Myocyte (in vitro differentiated cells): ENCODE measurements around the gene TBX3. TPM values are rescaled to one million over a fixed set of nuclear protein-coding genes. Genes with fewer than 3 reads are reported as not detected.

Experiments used
- DNase-seq: peaks from one replicate; pipeline ENCODE4 v3.0.0-alpha.2; 2012; ENCODE audit warnings: low read depth
- total RNA-seq: library from RNA; depleted of rRNA; stranded (reverse); fragments of >200 nt; gene quantifications from 2 replicates; pipeline ENCODE4 v1.2.3, GENCODE V29; 2014

TBX3 gene
- total RNA-seq, 1 donor from 2014 or later = 8.8 TPM

DNA sequence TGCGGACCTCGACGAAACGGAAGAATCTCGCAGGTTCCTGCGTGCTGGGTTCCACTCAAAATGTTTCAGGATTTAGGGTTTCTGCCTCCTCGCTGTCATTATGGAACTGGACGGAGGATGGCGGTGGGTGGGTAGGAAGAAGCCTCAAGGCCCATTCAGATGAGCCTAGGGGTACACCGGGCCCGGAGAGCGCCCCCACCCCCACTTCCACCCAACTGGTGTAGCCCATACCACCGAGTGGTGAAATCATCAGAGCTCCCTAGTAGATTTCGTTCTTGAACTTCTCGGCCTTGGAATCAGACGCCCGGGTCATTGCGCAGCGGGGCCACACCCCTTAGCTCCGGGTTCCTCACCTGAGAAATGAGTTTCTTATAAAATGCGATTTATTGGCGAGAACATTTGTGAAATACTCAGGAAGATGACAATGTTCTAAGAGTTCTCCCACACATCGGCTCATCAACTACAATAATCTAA lies 13.3 kb upstream of the TBX3 start:
- no peak for DNase-seq

DNA sequence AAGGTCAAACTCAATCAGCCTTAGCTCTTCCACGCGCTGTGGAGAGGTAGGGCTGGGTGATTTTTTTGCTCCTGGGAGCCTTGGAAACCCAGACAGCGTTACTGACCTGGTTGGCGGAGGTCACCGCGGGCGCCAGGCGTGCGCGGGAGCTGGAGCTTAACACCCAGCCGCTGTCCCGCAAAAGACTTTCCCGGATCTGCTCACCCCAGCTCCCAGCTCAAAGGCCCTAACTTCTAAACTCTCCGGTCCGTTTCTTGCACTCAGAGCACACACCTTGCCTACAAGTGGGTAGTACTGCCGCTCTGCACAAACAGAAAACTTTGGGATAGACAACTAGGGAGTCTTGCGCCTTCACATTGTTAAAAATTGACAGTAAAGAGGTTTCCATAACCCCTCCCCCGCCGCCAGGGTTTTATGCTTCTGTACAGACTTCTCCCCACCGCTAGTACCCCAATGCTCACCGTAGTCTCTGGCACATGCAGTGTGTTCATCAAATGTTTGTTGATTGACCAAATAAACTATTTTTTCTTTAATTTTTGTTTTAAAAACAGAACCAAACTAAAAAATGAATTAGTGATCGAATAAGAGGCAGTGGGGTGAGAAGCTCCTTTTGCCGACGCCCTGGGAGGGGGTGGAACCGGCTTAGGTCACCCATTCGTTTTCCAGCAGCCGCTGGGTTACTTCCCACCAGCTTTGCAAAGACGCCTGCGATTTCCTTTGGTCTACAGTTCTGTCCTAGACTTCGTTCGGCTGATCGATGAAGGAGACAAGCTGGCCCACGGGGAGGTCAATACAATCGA lies 12.7 kb upstream of the TBX3 start:
- DNase-seq = no peak

DNA sequence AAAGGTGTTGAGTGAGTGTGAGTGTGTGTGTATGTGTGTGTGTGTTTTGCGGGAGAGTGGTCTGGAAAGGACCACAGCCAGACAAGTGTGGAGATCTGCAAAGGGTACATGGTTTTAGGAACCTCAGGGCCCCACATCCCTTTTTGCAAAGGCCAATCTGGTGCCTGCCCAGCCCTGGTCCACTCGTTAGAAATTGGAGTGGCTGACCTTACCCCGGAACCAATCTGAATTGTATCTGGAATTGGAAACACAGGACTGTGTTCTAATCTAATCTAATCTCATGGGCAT lies 11.3 kb upstream of the TBX3 start:
- no peak for DNase-seq

DNA sequence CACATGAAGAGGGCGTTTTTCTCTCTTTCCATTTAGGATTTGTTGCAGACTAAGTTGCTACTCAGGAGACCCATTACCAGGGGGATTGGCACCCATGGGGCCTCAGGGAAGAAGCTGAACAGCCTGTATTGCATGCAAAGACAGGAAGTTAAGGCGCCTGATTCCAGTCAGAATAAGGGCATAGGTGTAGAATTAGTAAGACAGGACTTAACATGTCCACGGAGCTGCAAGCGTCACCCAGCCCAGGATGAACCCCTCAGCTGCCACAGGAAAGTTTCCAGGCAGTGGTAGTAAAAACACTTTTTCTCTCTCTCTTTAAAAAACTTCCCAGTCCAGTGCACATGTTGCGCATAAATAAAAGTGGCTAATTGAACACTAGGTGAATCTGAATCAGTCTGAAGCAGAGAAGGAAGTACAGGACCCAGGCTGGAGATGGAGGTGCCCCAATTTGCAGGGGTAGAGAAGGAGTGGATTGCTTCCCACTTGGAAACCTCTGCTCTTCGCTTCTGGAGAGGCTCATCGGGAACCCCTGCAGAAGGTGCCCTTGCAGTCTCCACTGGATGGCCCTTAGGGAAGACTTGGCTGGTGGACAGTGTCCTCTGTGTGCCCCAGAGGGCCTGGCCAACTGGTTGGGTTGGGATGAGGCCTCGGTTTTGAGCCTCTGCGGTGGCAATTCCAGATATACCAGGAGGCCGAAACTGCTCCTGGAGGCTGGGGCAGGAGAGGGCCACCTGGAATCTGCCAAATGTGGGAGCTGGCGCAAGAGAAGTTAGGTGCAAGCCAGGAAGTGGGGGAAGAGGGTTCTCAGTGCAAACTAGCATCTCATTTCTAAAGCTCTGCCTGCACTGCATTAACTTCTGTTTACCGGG lies 10.7 kb upstream of the TBX3 start:
- DNase-seq = no peak

DNA sequence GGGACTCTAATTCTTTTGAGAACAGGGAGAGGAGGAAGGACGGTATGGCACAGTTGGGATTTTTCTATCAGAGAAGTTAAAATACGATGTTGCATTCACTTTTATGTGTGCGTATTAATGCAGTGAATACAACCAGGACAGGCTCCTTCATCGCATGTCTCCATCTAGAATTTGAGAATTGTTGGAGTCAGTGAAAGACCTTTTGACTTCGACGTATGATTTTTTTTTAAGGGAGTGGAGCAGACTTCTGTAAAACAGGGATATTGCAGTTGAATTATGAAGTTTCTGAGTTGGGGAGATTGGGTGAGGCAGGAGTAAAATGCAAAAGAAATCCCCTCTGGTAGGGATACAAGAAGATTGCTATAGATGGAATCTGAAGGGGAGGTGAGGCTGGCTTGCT lies 9.6 kb upstream of the TBX3 start:
- no peak for DNase-seq

DNA sequence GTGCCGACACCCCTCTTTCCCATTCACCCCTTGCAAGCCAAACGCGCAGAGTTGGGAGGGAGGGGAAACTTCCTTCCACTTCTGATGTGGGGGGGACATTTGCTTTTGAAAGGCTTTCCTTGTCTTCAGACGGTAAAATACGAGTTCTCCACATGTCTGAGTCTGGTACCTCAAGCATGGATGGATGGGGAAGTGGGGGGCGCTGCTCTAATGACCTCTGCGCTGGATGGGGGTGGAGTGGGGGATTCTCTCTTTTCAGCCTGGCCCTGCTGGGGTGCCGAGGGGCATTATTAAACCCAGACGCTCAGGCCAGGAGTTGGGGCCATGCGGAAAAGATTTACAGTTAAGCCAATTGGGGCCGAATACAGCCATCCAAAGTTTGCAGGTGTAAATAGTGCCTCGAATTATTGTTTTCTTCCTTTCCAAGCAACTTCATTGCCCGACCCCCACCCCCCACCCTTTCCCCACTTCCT lies 9.1 kb upstream of the TBX3 start:
- no peak for DNase-seq

DNA sequence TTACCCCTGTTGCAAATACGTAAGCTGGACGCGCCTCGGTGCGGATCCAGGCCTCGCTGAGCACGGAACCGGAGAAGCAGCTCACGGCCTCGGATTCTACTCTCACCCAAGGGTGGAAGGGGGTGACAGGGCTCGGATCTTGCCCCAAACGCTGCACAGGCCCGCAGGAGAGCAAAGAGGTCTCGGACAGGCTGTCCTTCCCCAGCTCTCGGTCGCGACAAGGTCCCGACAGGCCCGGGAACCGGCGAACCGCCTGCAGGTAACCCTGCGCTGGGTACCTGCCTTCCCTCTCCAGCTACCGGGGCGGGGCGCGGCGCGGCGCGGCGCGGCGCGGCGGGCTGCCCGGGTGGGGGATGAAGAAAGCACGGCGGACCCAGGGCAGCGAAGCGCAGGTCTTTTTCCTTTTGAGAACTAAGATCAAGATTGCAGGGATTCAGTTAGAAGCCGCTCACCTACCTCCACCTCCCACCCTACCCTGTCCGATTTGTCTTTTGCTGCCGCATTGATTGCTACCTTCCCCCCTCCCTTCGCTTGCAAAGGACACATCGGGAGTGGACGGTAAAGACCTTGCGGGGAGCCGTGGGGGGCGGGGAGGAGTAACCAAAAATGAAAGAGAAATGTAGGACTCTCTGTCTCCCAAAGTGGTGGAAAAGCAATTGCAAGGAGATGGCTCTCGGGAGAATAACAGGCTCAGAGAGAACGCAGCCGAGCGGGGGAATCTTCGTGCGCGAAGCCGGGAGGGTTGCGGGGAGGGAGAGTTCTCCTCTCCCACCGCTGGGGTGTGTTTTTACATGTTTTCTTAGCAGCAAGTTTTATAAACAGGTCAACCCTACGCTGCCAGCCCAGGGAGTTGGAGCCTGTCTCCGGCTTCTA lies 8.4 kb upstream of the TBX3 start:
- DNase-seq = peak; percentile 7

DNA sequence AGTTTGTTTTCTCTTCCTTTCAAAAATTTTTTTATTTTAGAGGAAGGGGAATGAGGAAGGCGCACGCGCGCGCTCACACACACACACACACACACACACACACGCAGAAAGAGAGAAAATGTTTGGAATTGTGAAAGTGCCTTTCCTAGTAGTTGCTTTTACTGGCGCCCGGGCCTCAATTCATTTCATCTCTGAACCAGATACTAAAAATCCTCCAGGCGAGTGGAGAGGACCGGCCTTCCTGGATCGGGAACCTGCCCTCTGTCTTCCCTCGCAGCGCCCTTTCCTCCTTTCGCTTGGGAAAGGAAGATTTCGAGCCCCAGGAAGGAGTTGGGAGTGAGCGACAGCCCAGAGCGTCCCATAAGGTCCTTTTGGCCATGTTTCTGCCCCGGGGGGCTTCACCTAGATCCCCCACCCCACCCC lies 7.8 kb upstream of the TBX3 start:
- DNase-seq = no peak

DNA sequence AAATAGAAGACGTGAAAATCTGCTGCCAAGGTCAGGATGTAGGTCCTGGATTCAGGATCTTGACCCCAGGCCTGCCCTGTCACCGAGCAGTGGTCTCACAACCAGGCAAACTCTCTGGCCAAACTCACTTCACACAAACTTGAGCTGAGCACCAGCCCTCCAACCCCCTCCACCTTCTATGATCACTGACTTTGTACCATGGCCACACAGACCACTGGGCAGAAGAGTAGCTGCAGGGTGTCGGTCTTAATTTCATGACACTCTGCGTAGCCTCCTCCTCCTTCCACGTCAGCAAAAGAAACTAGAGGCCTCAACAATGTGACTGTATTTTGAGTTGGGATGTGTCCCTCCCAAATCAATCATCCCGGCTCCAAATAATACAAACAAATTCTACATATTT lies 7.2 kb upstream of the TBX3 start:
- no peak for DNase-seq

DNA sequence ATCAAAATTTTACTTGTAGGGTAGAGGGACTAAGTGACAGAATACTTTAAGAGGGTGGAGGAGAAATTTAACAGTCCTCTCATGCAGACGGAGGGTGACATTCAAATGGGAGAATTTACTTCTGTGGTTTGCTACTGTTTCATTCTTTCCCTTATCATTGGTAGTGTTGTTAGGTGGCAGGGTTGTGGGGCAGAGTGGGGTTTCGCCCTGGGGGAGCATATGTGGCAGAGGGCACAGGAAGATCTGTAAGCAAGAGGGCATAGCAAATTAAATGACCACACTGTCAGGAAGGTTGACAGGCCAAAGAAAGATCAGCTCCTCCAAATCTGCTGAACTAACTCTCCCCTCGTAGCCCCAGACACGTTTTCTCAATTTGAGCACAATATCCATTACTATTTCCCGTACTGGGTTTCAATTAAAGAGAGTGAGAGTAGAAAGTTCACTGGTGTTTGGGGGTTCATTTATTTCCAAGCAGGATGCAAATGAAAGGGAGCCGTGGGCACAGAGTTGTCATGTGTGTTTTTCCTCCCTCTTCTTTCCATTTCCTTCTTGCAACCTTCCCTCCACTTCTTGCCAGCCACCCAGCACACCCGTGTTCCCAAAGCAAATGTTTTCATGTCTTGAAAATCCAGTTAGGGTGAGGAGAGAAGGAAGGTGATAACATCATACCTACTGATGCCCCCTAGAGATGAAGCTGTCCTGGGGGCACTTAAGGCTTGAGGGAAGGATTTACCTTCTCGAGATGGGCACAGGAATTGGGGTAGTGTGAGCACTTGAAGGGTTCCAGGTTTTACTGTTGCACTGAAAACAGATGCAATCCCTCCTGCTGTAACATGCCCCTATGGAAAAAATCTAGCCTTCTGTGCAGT lies 6.5 kb upstream of the TBX3 start:
- no peak for DNase-seq

DNA sequence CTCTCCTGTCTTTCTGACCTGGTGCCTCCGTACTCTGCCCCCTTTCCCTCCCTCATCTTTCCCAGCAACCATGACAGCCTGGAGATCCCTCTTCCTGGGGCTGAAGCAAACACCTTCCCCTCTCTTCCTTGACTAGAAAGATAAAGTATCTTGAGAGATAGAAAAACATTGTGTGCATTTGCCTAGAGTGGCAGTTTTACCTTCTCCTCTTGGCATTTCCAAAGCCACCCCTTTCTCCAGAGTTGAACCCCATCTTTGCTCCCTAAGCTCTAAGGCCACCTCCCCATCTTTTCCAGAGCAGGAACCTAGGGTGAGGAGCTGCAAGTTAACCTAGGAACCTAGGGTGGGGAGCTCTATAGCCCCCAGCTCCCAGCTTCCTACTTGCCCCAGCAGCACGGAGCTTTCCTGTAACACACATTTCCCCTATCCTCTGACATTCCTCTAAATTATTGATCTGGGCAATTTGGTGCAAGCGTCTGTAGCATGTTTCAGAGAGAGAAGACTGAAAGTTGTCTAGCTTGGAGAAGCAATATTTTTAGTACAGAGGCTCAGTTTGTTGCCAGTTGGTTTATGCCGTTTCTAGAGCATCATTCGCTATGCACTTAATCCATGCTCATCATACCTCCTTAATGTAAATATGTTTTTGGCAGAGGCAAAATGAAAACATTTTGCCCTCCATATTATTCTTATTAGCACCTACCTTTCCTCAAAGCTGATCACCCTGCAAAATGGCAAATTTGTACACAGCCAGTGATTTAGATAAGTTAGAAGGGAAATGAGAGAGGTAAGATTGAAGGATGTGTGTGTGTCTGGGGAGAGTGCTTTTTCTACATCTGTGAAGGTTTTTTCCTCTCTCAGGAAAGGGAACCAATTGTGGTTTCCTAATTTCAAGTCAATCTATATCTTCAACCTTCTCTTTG lies 5.4 kb upstream of the TBX3 start:
- DNase-seq = no peak

DNA sequence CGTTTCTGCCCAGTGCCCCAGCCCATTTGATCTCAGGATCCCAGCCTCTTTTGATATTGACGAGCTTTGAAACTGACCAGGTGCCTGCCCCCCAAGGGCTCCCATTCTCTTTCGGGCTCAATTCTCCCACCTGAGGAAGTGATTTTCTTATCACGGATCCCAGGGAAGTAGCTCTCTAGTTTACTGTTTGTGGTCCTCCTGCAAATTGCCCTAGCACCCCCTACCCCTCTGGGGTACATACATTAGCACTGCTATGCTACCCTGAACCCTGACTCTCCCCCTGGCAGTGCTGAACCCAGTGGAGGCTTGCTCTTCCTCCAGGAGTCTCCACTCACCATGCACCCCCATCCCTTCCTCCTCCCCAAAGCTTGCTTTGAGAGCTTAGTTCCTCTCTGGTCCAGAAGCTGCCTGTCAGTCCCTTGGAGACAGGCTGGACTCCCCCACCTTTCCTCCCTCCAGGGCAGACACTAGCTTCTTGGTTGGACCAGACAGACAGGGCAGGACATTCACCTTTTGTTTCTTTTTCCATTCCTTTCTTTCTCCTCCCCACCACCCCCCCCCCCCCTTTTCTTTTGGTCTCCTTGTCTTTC lies 4.4 kb upstream of the TBX3 start:
- no peak for DNase-seq

DNA sequence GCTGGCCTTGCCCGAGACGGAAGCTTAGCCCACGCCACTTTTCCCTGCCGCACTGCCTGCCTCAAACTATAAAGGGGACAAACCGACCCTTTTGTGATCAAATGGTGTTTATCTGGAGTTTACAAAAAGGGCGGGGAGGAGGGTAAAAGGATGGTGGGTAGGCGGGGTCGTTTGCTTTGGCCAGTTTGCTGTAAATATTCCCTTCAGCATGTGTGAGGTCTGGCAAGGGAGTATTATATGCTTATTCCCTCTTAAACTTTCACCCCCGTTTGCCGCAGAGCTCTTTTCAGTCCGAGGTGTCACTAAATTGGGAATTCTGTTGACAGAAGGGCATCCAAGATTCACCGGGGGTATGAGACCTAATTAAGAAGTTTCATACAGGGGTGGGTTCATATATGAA lies 3.8 kb upstream of the TBX3 start:
- no peak for DNase-seq

DNA sequence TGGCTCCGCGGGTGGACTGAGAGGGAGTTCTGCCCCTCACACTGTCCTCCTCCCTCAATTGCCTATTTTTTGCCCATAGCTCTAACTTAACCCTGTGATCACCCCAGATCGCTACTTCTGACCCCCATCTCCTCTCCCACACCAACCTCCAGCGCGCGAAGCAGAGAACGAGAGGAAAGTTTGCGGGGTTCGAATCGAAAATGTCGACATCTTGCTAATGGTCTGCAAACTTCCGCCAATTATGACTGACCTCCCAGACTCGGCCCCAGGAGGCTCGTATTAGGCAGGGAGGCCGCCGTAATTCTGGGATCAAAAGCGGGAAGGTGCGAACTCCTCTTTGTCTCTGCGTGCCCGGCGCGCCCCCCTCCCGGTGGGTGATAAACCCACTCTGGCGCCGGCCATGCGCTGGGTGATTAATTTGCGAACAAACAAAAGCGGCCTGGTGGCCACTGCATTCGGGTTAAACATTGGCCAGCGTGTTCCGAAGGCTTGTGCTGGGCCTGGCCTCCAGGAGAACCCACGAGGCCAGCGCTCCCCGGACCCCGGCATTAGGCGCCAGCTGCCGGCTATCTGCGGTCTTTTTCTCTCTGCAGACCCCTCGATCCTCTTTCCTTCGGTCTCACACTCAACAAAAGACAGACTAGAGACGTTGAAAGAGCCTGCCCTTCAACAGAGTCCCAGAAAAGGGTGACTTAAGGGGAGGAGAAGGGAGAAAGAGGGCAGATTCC lies 3.0 kb upstream of the TBX3 start:
- DNase-seq = no peak

DNA sequence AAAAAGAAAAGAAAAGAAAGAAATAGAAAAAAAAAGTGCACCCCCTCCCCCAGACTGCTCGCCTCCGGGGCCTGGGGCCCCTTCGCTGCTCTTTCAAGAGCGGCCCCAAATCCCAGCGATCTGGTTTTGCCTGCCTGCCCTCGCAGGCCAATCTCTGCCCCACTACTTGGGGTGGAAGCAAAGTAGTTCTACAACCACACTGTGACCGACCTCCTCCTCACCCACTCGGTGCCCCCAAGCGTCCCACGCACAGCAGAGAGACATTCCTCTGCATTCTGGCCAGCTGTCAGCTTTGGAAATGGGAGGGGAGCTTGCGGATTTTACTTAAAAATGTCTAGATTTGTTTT lies 2.4 kb upstream of the TBX3 start:
- no peak for DNase-seq

DNA sequence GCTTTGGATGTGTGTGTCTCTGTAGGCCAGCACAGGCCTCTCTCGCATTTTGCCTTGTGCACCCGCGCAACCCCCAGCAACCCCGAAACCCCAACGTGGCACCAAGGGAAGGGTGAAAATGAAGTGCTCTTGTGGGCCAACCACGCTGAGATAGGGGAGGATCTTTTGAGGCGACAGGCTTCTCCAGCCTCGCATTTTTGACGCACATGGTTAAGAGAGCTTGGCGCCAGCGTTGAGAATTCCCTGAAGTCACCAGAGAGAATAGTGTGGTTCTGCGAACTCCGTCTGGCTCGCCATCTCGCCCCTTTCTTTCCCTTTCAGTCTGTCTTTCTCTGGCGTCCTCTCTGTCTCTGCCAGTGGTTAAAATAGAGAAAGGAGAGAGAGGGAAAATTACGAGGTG lies 1.9 kb upstream of the TBX3 start:
- DNase-seq = no peak

DNA sequence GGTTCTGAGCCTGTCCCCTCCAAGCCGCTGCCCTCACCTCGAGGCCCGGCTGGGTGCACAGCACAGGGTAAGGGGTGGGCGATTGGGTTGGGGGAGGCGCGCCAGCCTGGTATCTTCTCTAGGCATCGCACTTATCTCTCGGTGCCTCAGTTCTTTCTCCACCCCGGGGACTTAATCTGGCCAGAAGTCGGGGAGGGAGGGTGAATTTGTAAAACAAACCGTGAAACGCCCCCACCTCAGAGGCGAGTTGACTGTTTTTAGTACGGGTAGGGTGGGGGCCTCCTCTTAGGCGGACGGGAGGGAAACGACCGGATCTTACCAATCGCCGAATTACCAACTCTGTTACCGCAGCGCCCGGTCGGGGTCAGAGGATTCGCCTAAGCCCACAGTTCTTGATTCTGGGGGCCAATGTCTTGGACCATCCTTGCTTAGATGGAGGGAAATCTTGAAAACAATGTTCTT lies 1.4 kb upstream of the TBX3 start:
- no peak for DNase-seq

DNA sequence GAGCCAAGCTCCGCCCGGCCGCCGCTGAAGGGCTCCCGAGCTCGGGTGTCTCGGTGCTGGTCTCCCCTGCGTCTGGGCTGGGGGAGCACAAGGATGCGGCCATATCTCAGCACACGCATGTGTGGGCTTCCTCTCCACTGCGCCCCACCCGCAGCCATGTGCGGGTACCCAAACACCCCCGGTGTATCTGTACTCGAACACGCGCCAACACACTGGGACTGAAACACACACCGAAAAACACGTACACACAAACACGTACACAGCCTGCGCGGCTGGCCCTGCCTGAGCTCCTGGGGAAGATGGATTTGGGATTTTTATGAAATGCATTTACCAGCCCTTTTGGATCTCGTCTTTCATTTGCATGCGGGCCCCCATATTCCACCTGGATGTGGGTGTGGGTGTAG lies 897 bp upstream of the TBX3 start:
- DNase-seq = no peak
